ENCODE data around the gene N4BP2L1. TPM values are rescaled to one million over a fixed set of nuclear protein-coding genes. Genes with fewer than 3 reads are reported as not detected.
"Not testable (repeated sequence)": the region's sequence is repeated elsewhere in the genome, so short reads cannot be mapped to it uniquely, and the experiment has no call there.

Gene N4BP2L1
- total and polyA plus RNA-seq, 12 donors, result 2.5 to 14.9 (median 4.0) TPM

GRCh38 chr13:32378012-32378411 lies 49.9 kb downstream of the N4BP2L1 start:
- TF ChIP-seq CTCF (IDR thresholded peaks at IDR 0.05), result peak in 5 of 9 donors; percentile 16 to 33 (median 17)
- Histone ChIP-seq H3K36me3 (peaks cover 0 to 37% (median 0%) of the 10 kb centered on the region in 9 donors), H3K27me3 (no peaks in the 10 kb centered on the region), H3K4me3 (no peak overlapping the region), H3K9me3 (no peaks in the 10 kb centered on the region), H3K4me1 (no peaks in the 10 kb centered on the region), H3K27ac (no peak overlapping the region)
- ATAC-seq (no peak), DNase-seq (no peak)
- WGBS, 2 donors, result 82 to 91% methylated on average over 1 of the region's 1 CpG
- intact Hi-C loops (cut with DNase I), result loop anchor here in 2 of 10 donors (5.0 to 10.0 kb wide), 2 partner anchors 204 to 277 kb away; no protein-coding TSS in a partner anchor

- DNase-seq (no peak), ATAC-seq (no peak)
- no peaks in the 10 kb centered on the region for H3K4me1 ChIP-seq
- H3K27ac ChIP-seq, result no peak overlapping the region
- peaks cover 0 to 35% (median 0%) of the 10 kb centered on the region in 9 donors for H3K36me3 ChIP-seq
- H3K9me3 ChIP-seq, result no peaks in the 10 kb centered on the region
- WGBS, 2 donors, result 95 to 96% methylated on average over 13 of the region's 13 CpGs
- no peak overlapping the region for H3K4me3 ChIP-seq
- no peaks in the 10 kb centered on the region for H3K27me3 ChIP-seq
- intact Hi-C loops (cut with DNase I), result loop anchor here in 2 of 10 donors (5.0 to 10.0 kb wide), 2 partner anchors 205 to 278 kb away; no protein-coding TSS in a partner anchor
- TF ChIP-seq CTCF (IDR thresholded peaks at IDR 0.05), result no peak
Observed at GRCh38 chr13:32376642-32377415, 51.1 kb downstream of the N4BP2L1 start.

GRCh38 chr13:32370805-32371204 lies 57.1 kb downstream of the N4BP2L1 start:
- ATAC-seq, result no peak
- H3K27ac ChIP-seq, result no peak overlapping the region
- H3K9me3 ChIP-seq, result no peaks in the 10 kb centered on the region
- WGBS, 2 donors, result 95 to 96% methylated on average over 2 of the region's 2 CpGs
- H3K36me3 ChIP-seq, result peaks cover 0 to 13% (median 0%) of the 10 kb centered on the region in 9 donors
- no peaks in the 10 kb centered on the region for H3K27me3 ChIP-seq
- no peak for TF ChIP-seq CTCF (IDR thresholded peaks at IDR 0.05)
- intact Hi-C loops (cut with DNase I), result loop anchor here in 1 of 10 donors (10.0 kb wide), 1 partner anchor 284 kb away; no protein-coding TSS in a partner anchor
- DNase-seq, result no peak
- no peaks in the 10 kb centered on the region for H3K4me1 ChIP-seq
- H3K4me3 ChIP-seq, result no peak overlapping the region

GRCh38 chr13:32362574-32362973 lies 65.4 kb downstream of the N4BP2L1 start:
- Histone ChIP-seq H3K9me3 (peaks cover 0 to 8% (median 0%) of the 10 kb centered on the region in 11 donors), H3K36me3 (peaks cover 0 to 17% (median 0%) of the 10 kb centered on the region in 9 donors), H3K4me3 (no peak overlapping the region), H3K4me1 (no peaks in the 10 kb centered on the region), H3K27me3 (no peaks in the 10 kb centered on the region), H3K27ac (no peak overlapping the region)
- WGBS, 2 donors, result 90 to 95% methylated on average over 2 of the region's 2 CpGs
- TF ChIP-seq CTCF (IDR thresholded peaks at IDR 0.05), result no peak
- intact Hi-C loops (cut with DNase I), result no loop called here
- no peak for ATAC-seq
- DNase-seq, result no peak

GRCh38 chr13:32355935-32356334 lies 72.0 kb downstream of the N4BP2L1 start:
- ATAC-seq; H3K27me3 ChIP-seq; intact Hi-C loops (cut with DNase I); DNase-seq; H3K27ac ChIP-seq; H3K4me1 ChIP-seq; H3K4me3 ChIP-seq; H3K9me3 ChIP-seq: not testable (repeated sequence)
- WGBS, 2 donors, result 98 to 99% methylated on average over 8 of the region's 8 CpGs
- H3K36me3 ChIP-seq, result peaks cover 0 to 25% (median 0%) of the 10 kb centered on the region in 9 donors
